IPS DF 6.9 (cell line): ENCODE results near the gene ITGA8.

Experiments
- DNase-seq: peaks from one replicate; pipeline ENCODE4 v3.0.0-alpha.2; 2013; ENCODE audit warnings: low read depth, low spot score
- H3K27ac ChIP-seq: one replicate; pipeline ENCODE4 v1.5.1; 2013; ENCODE audit warnings: low read length, control low read depth
- H3K27me3 ChIP-seq: 2 replicates; pipeline ENCODE4 v1.6.1; 2013; ENCODE audit warnings: mild to moderate bottlenecking, low read length; ENCODE audit not compliant: control insufficient read depth, insufficient read depth
- H3K36me3 ChIP-seq: 2 replicates; pipeline ENCODE4 v1.6.1; 2013; ENCODE audit warnings: low read length; ENCODE audit not compliant: control insufficient read depth, insufficient read depth
- H3K4me1 ChIP-seq: 2 replicates; pipeline ENCODE4 v1.6.1; 2013; ENCODE audit warnings: low read length; ENCODE audit not compliant: control insufficient read depth, insufficient read depth
- H3K4me3 ChIP-seq: 2 replicates; pipeline ENCODE4 v1.5.1; 2013; ENCODE audit warnings: mild to moderate bottlenecking, low read length
- H3K9me3 ChIP-seq: 2 replicates; pipeline ENCODE4 v1.6.1; 2013; ENCODE audit warnings: low read length, inconsistent platforms; ENCODE audit not compliant: control insufficient read depth, insufficient read depth
- WGBS: extraction: QIAGEN DNeasy Blood & Tissue Kit; methylation state at CpG from one replicate; pipeline ENCODE4 v1.1.7; 2013; ENCODE audit warnings: mixed read lengths, missing lambda C conversion rate; ENCODE audit not compliant: insufficient read length, insufficient coverage; 5-methylcytosine and 5-hydroxymethylcytosine counted together

Gene ITGA8

GRCh38 chr10:15718694-15719048 lies 1.1 kb downstream of the ITGA8 start:
- WGBS: no CpG with 5 or more reads among the region's 17 CpGs
- H3K27me3 ChIP-seq: peaks cover 13% of the 10 kb centered on the region; the same call in 1 of the 2 replicates
- no peak for DNase-seq
- H3K9me3 ChIP-seq: no peaks in the 10 kb centered on the region
- H3K27ac ChIP-seq: no peak overlapping the region
- no peaks in the 10 kb centered on the region for H3K4me1 ChIP-seq
- no peak overlapping the region; the same call in 1 of the 2 replicates for H3K4me3 ChIP-seq
- no peaks in the 10 kb centered on the region for H3K36me3 ChIP-seq

- DNase-seq: no peak
- Histone ChIP-seq H3K4me1 (no peaks in the 10 kb centered on the region), H3K27me3 (peaks cover 13% of the 10 kb centered on the region; the same call in 1 of the 2 replicates), H3K9me3 (no peaks in the 10 kb centered on the region), H3K36me3 (no peaks in the 10 kb centered on the region), H3K4me3 (no peak overlapping the region), H3K27ac (no peak overlapping the region)
- WGBS: no CpG with 5 or more reads among the region's 5 CpGs
Observed at GRCh38 chr10:15715619-15716227, 4.0 kb downstream of the ITGA8 start.

DNA sequence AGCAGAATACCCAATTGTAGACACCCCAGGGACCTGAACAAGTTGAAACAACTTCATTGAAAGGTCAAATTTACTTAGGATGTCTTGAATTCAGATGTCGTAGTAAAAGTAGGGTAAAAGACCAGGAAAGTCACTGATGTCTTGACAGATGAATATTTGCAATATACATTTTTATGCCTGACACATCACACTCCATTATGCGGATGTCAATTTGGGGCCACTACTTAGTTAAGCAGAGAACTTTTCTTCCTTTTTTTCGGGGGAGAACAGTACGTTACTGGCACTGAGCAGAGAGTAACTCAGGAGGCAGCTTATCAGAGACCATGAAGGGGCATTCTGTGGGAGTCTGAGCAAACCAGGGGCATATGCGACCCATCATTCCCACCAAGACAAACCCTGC lies 4.9 kb downstream of the ITGA8 start:
- no peak for DNase-seq
- Histone ChIP-seq H3K27me3 (peaks cover 13% of the 10 kb centered on the region; the same call in 1 of the 2 replicates), H3K4me3 (no peak overlapping the region), H3K4me1 (no peaks in the 10 kb centered on the region), H3K36me3 (no peaks in the 10 kb centered on the region), H3K9me3 (no peaks in the 10 kb centered on the region), H3K27ac (no peak overlapping the region)
- no CpG with 5 or more reads among the region's 5 CpGs for WGBS

- no peaks in the 10 kb centered on the region for H3K27me3 ChIP-seq
- H3K4me1 ChIP-seq: no peaks in the 10 kb centered on the region
- no peak overlapping the region for H3K4me3 ChIP-seq
- no peak overlapping the region for H3K27ac ChIP-seq
- no peak for DNase-seq
- no peaks in the 10 kb centered on the region for H3K36me3 ChIP-seq
- H3K9me3 ChIP-seq: no peaks in the 10 kb centered on the region
- WGBS: no CpG with 5 or more reads among the region's 2 CpGs
Observed at GRCh38 chr10:15712883-15713282, 6.8 kb downstream of the ITGA8 start.

- H3K4me3 ChIP-seq: no peak overlapping the region
- DNase-seq: no peak
- no peaks in the 10 kb centered on the region for H3K4me1 ChIP-seq
- no peaks in the 10 kb centered on the region for H3K36me3 ChIP-seq
- no peaks in the 10 kb centered on the region for H3K9me3 ChIP-seq
- H3K27me3 ChIP-seq: no peaks in the 10 kb centered on the region
- no CpG with 5 or more reads among the region's 5 CpGs for WGBS
- H3K27ac ChIP-seq: no peak overlapping the region
Observed at GRCh38 chr10:15710455-15710854, 9.3 kb downstream of the ITGA8 start.

GRCh38 chr10:15705298-15705697 lies 14.4 kb downstream of the ITGA8 start:
- no peak overlapping the region for H3K27ac ChIP-seq
- no peaks in the 10 kb centered on the region for H3K27me3 ChIP-seq
- H3K9me3 ChIP-seq: no peaks in the 10 kb centered on the region
- WGBS: no CpG with 5 or more reads among the region's 1 CpG
- no peaks in the 10 kb centered on the region for H3K36me3 ChIP-seq
- no peaks in the 10 kb centered on the region for H3K4me1 ChIP-seq
- no peak for DNase-seq
- no peak overlapping the region for H3K4me3 ChIP-seq

DNA sequence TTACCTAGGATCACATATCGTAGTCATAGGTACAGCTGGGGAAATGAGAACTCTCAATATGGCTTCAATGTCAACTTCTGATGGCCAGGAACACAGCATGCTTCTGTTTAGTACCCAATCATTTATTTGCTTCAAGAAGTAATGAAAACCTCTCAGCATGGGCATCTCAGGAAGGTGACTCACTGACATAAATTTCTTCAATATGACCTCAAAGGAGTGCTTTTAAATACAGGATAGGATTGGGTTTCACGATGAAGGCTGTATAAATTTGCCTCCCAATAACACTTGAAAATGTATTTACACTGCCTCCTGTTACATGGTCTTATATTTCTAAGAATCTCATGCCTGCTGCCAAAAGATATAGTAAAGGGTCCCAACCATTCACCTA lies 15.1 kb downstream of the ITGA8 start:
- Histone ChIP-seq H3K27me3 (no peaks in the 10 kb centered on the region), H3K4me1 (no peaks in the 10 kb centered on the region), H3K27ac (no peak overlapping the region), H3K4me3 (no peak overlapping the region), H3K9me3 (no peaks in the 10 kb centered on the region), H3K36me3 (no peaks in the 10 kb centered on the region)
- DNase-seq: no peak
- no CpG with 5 or more reads among the region's 2 CpGs for WGBS

DNA sequence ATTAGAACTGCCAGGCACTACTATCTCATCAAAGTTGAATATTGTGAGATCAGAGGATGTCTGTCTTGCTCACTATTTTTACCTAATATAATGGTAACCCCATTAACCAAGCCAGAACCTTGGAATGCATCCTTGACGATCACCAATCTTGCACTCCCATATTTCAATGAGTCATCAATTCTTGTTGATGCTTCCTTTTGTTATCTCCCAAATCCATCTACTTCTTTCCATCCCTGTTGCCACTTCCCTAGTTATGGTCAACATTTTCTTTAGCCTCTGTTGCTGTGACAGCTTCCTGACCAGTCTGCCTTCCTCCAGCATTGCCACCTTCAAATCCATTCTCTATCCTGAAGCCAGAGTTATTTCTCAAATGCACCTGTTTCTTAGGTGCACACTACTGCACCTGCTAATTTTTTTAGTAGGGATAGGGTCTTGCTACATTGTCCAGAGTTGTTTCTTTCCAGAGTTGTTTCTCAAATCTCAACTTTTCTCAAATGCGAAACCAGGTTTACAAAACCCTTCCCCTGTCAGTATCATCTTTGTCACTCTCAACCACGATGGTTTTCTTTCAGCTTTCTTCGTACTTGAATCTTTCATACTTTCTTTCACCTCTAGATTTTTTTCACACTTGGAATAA lies 15.7 kb downstream of the ITGA8 start:
- DNase-seq: no peak
- Histone ChIP-seq H3K4me1 (no peaks in the 10 kb centered on the region), H3K36me3 (no peaks in the 10 kb centered on the region), H3K9me3 (no peaks in the 10 kb centered on the region), H3K4me3 (no peak overlapping the region), H3K27me3 (no peaks in the 10 kb centered on the region), H3K27ac (no peak overlapping the region)
- no CpG with 5 or more reads among the region's 4 CpGs for WGBS

DNA sequence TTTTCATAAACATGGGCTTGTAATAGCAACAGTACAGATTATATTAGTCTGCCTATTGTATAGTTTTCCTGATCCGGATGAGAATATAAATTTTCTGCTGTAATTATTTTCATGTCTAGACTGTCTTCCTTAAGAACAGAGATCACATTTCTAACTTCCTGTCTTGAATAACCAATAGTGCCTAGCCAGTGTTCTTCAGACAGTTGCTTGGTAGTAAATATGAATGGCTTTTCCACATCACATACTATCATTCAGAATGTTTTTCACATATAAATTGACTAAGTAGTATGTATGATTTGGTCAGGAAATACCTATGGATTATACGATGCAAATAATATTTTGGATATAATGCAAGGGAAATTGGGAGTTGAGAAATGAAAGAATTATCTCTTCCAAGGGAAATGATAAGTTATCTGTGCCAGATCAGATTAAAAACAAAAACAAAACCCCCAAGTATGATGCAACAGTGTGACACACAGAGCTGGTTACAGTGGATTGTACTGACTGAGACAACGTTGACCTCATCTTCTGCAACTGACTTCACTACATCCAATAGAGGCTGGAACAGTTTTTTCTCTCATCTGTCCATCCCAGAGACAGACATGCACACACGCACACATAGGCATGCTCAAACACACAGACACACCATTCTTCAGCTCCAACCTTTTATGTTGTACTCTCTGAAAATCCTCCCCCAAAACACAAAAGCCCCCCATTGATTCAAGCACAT lies 16.4 kb downstream of the ITGA8 start:
- Histone ChIP-seq H3K36me3 (no peaks in the 10 kb centered on the region), H3K27me3 (no peaks in the 10 kb centered on the region), H3K27ac (no peak overlapping the region), H3K9me3 (no peaks in the 10 kb centered on the region), H3K4me3 (no peak overlapping the region), H3K4me1 (no peaks in the 10 kb centered on the region)
- no CpG with 5 or more reads among the region's 4 CpGs for WGBS
- no peak for DNase-seq

DNA sequence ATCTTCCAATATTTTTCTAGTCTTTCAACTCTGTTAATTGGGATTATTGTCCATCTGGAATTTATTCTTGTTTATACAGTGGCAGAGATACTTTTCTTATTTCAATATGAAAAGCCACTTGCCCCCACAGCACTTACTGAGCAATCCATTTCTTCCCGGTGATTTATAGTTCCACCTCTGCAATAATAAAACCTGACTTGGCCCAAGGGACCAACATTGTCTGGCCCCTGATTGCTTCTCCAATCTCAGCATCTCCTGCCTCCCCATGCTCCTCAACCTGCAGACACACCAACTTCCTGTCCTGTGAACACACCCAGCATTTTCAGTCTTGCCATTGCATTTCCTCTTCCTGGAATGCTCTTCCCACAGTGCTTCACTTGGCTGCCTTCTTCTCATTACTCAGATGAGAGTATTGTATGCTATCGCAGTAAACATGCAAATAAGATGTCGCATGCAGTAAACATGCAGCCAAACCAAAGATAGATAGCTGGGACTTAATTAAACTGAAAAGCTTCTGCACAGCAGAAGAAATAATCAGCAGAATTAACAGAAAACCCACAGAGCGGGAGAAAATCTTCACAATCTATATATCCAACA lies 19.5 kb downstream of the ITGA8 start:
- Histone ChIP-seq H3K4me3 (no peak overlapping the region), H3K27ac (no peak overlapping the region), H3K9me3 (no peaks in the 10 kb centered on the region), H3K4me1 (no peaks in the 10 kb centered on the region), H3K27me3 (no peaks in the 10 kb centered on the region), H3K36me3 (no peaks in the 10 kb centered on the region)
- no CpG with 5 or more reads among the region's 4 CpGs for WGBS
- DNase-seq: no peak
